MCF 10A (cell line): ENCODE results near the gene ZNF71. TPM values are rescaled to one million over a fixed set of nuclear protein-coding genes. Genes with fewer than 3 reads are reported as not detected.

ENCODE experiments used
- BruUV-seq: library from RNA; stranded (reverse); fragments of 400-500 nt; replicated peaks from 2 replicates; lab custom pipeline; 2021; lab: Mats Ljungman, UMichigan
- CTCF ChIA-PET: fragments of 300-600 bp; sonication (Branson Sonifier 250); formaldehyde crosslinking; extraction: SDS; loops from one replicate; lab custom pipeline; 2021; ENCODE audit warnings: antibody characterized with exemption, inconsistent platforms; lab: Yijun Ruan, JAX
- POLR2A ChIA-PET: fragments of 300-600, 350-650 bp; sonication (Branson Sonifier 250); formaldehyde crosslinking; extraction: SDS; loops from one replicate; lab custom pipeline; 2020; ENCODE audit warnings: antibody characterized with exemption, inconsistent platforms; lab: Yijun Ruan, JAX
- DNase-seq: peaks from one replicate; pipeline ENCODE4 v3.0.0-alpha.2; 2018; ENCODE audit not compliant: unreplicated experiment
- H3K27ac Mint-ChIP-seq: one replicate; pipeline ENCODE4 v1.8.0; 2022; ENCODE audit warnings: mild to moderate bottlenecking, low read depth, mixed read lengths; ENCODE audit not compliant: unreplicated experiment
- H3K27me3 Mint-ChIP-seq: one replicate; pipeline ENCODE4 v1.8.0; 2022; ENCODE audit warnings: mixed read lengths; ENCODE audit not compliant: insufficient read depth, unreplicated experiment
- H3K36me3 Mint-ChIP-seq: one replicate; pipeline ENCODE4 v1.8.0; 2022; ENCODE audit warnings: mild to moderate bottlenecking, moderate library complexity, mixed read lengths; ENCODE audit not compliant: insufficient read depth, unreplicated experiment
- H3K4me1 Mint-ChIP-seq: one replicate; pipeline ENCODE4 v1.8.0; 2022; ENCODE audit warnings: mixed read lengths; ENCODE audit not compliant: insufficient read depth, unreplicated experiment
- H3K4me3 Mint-ChIP-seq: one replicate; pipeline ENCODE4 v1.8.0; 2022; ENCODE audit warnings: mild to moderate bottlenecking, moderate library complexity, mixed read lengths; ENCODE audit not compliant: unreplicated experiment
- H3K9me3 Mint-ChIP-seq: one replicate; pipeline ENCODE4 v1.8.0; 2022; ENCODE audit warnings: mixed read lengths; ENCODE audit not compliant: unreplicated experiment
- CTCF ChIP-seq: fragments of 200-600 bp; IDR thresholded peaks from one replicate; pipeline ENCODE4 v1.8.0; 2022; ENCODE audit warnings: antibody characterized with exemption, mild to moderate bottlenecking; ENCODE audit not compliant: unreplicated experiment
- intact Hi-C: fragments of 100-400 bp; cut with micrococcal nuclease; formaldehyde crosslinking; loops from 2 replicates; pipeline ENCODE4 v1.14.1; 2022
- total RNA-seq: library from RNA; stranded (reverse); gene quantifications from 2 replicates; pipeline ENCODE4 v1.2.3, GENCODE V29; 2022

The ZNF71 gene
- total RNA-seq, 1 experiment from 2014 or later: 4.0 TPM

GRCh38 chr19:56566904-56567273, 28.2 kb upstream of the ZNF71 start:
- BruUV-seq: no TSS peak
- CTCF ChIA-PET: no interaction called here
- no peaks in the 10 kb centered on the region for H3K36me3 Mint-ChIP-seq
- H3K27ac Mint-ChIP-seq: no peak overlapping the region
- intact Hi-C loops: no loop called here
- H3K4me3 Mint-ChIP-seq: peak overlapping the region; percentile 69
- no peak for TF ChIP-seq CTCF
- no peak for DNase-seq
- peaks cover 28% of the 10 kb centered on the region for H3K9me3 Mint-ChIP-seq
- H3K4me1 Mint-ChIP-seq: no peaks in the 10 kb centered on the region
- POLR2A ChIA-PET: no interaction called here
- no peaks in the 10 kb centered on the region for H3K27me3 Mint-ChIP-seq

DNA sequence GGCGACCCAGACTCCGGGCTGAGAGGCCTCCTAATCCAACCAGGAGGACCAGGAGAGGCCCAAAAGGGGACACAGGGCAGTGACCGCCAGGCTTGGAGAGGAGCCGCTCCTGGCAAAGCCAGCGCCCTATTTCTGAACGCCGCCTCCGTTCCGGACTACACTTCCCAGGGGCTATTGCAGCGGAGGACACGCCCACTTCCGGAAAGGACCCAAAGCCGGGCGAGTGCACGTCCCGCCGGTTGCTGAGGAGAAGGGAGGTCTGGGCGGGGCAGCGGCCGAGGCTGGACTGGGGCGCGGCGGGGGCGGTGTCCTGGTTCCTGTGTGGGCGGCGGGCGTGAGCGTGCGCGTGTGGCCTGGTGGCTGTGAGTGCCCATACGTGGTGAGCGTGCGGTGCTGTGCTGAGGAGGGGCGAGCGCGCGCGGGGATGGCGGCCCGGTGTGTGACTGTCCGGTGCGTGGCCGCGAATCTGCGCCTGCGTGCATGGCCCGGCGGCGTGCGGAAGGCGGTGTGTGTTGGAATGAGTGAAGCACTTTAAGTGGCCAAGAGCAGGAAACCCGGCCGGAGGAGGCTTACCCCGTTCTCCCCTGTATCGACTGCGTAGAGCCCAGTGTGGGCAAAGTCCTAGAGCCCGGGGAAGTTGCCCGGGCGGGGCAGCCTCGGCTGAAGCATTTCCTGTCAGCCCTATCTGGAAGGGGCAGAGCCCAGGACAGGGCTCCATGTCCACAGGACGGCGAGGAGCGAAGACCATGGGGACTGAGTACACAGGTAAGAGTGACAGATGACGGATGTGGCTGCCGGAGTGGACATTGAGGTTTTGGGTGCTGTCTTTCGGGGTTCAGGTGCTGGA, 27.6 kb upstream of the ZNF71 start, which contains the start of gene ZNF470:
ZNF470 (plus strand) TSS at position 195 of the 847 bp plus-strand sequence. CDS start 2,844 bp downstream, outside the sequence.
- CTCF ChIA-PET: no interaction called here
- Mint-ChIP-seq H3K27me3 (no peaks in the 10 kb centered on the region), H3K27ac (no peak within 1 kb of the TSS), H3K9me3 (peaks cover 30% of the 10 kb centered on the region), H3K4me1 (no peaks in the 10 kb centered on the region), H3K36me3 (no peaks in the 10 kb centered on the region), H3K4me3 (peak within 1 kb of the TSS; percentile 69)
- no TSS peak for BruUV-seq
- TF ChIP-seq CTCF: no peak
- intact Hi-C loops: no loop called here
- DNase-seq: no peak
- POLR2A ChIA-PET: no interaction called here

DNA sequence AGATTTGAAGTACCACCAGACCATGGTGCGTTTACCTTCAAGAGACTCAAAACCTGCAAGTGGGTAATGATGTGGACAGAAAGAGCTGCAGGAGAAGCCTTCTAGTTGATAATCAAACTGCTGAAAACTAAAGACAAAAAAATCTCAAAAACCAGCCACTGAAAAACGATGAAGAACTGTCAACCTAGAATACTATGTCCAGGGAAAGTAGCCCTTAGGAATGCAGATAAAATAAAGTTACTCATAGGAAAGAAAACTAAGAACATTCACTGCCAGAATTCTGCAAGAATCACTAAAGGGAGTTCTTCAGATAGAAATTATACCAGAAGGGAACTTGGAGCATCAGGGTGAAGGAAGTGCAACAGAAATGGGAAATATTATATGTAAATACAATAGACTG, 22.5 kb upstream of the ZNF71 start:
- H3K36me3 Mint-ChIP-seq: no peaks in the 10 kb centered on the region
- no peaks in the 10 kb centered on the region for H3K4me1 Mint-ChIP-seq
- BruUV-seq: no TSS peak
- H3K27ac Mint-ChIP-seq: no peak overlapping the region
- H3K27me3 Mint-ChIP-seq: no peaks in the 10 kb centered on the region
- CTCF ChIA-PET: no interaction called here
- H3K9me3 Mint-ChIP-seq: peaks cover 13% of the 10 kb centered on the region
- H3K4me3 Mint-ChIP-seq: no peak overlapping the region
- no peak for DNase-seq
- TF ChIP-seq CTCF: no peak
- intact Hi-C loops: no loop called here
- POLR2A ChIA-PET: no interaction called here

GRCh38 chr19:56573914-56574313, 21.2 kb upstream of the ZNF71 start:
- Mint-ChIP-seq H3K4me3 (no peak overlapping the region), H3K9me3 (peaks cover 25% of the 10 kb centered on the region), H3K27me3 (no peaks in the 10 kb centered on the region), H3K36me3 (no peaks in the 10 kb centered on the region), H3K27ac (no peak overlapping the region), H3K4me1 (no peaks in the 10 kb centered on the region)
- no peak for TF ChIP-seq CTCF
- no TSS peak for BruUV-seq
- ChIA-PET CTCF (interaction anchor here (1.0 kb wide), 1 partner anchor 529 kb away, joined by 3 read pairs; no protein-coding TSS in a partner anchor), POLR2A (no interaction called here)
- intact Hi-C loops: no loop called here
- no peak for DNase-seq
